Measurements from ENCODE around the gene CCL22.

The CCL22 gene

DNA sequence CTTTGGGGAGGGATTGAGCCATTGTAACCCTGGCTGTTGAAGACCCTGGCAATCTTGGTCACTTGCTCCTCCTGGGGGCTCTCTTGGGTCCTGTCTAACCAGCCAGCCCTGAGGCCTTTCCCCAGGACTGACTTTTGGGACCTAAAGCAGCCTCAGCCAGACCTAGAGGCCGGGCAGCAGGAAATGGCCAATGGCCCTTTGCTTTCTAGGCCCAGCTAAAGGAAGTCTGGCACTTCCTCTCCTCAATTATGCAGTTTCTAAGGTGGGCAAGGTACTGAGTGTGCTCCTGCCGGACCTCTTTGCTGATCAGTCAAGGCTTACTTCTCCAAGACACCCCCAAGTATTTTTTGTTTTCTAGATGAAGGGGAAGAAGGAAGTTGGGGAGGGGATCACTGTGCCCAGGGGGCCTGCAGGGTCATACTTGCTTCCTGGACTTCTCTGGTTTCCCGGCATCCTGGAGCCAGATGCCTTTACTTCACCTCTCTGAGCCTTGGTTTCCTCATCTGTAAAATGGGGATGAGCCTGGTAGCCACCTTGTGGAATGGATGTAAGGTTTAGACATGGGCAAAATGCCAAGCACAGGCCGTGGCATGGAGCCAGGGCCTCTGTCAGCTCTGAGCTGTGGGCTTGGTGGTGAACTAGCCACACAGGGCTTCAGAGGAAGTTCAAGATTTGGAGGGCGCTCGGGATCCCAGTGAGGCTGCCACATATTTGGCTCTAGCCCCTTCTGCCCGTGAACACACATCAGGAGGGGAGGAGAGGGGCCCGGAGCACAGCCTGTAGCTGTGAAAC lies 22.3 kb downstream of the CCL22 start:
- Mint-ChIP-seq H3K27ac (no peak overlapping the region), H3K4me3 (no peak overlapping the region), H3K27me3 (ENCODE audit: low read depth, poor library complexity) (peaks cover 12% of the 10 kb centered on the region), H3K4me1 (peaks cover 15% of the 10 kb centered on the region), H3K36me3 (ENCODE audit: low read depth) (no peaks in the 10 kb centered on the region), H3K9me3 (no peaks in the 10 kb centered on the region)
- TF ChIP-seq, protein P1, sequence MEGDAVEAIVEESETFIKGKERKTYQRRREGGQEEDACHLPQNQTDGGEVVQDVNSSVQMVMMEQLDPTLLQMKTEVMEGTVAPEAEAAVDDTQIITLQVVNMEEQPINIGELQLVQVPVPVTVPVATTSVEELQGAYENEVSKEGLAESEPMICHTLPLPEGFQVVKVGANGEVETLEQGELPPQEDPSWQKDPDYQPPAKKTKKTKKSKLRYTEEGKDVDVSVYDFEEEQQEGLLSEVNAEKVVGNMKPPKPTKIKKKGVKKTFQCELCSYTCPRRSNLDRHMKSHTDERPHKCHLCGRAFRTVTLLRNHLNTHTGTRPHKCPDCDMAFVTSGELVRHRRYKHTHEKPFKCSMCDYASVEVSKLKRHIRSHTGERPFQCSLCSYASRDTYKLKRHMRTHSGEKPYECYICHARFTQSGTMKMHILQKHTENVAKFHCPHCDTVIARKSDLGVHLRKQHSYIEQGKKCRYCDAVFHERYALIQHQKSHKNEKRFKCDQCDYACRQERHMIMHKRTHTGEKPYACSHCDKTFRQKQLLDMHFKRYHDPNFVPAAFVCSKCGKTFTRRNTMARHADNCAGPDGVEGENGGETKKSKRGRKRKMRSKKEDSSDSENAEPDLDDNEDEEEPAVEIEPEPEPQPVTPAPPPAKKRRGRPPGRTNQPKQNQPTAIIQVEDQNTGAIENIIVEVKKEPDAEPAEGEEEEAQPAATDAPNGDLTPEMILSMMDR (IDR thresholded peaks at IDR 0.05) = no peak
- no peak for DNase-seq

DNA sequence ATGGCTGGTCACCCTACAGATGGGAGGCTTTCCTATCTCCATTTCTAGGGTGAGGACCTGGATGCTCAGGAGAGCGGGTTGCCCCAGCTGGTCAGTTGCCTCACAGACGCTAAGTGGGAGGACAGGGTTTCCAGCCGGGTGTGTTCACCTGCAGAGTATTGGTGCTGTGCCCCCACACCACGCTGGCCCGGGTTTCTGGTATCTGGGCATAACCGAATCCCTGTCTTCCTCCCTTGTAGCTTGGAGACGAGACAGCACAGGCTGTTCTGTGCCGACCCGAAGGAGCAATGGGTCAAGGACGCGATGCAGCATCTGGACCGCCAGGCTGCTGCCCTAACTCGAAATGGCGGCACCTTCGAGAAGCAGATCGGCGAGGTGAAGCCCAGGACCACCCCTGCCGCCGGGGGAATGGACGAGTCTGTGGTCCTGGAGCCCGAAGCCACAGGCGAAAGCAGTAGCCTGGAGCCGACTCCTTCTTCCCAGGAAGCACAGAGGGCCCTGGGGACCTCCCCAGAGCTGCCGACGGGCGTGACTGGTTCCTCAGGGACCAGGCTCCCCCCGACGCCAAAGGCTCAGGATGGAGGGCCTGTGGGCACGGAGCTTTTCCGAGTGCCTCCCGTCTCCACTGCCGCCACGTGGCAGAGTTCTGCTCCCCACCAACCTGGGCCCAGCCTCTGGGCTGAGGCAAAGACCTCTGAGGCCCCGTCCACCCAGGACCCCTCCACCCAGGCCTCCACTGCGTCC lies 23.4 kb downstream of the CCL22 start:
- H3K36me3 Mint-ChIP-seq (ENCODE audit: low read depth) = no peaks in the 10 kb centered on the region
- TF ChIP-seq, protein P1 (IDR thresholded peaks at IDR 0.05) = no peak
- DNase-seq = no peak
- no peaks in the 10 kb centered on the region for H3K9me3 Mint-ChIP-seq
- peaks cover 20% of the 10 kb centered on the region for H3K4me1 Mint-ChIP-seq
- H3K27ac Mint-ChIP-seq = no peak overlapping the region
- H3K4me3 Mint-ChIP-seq = no peak overlapping the region
- H3K27me3 Mint-ChIP-seq (ENCODE audit: low read depth, poor library complexity) = peaks cover 7% of the 10 kb centered on the region

DNA sequence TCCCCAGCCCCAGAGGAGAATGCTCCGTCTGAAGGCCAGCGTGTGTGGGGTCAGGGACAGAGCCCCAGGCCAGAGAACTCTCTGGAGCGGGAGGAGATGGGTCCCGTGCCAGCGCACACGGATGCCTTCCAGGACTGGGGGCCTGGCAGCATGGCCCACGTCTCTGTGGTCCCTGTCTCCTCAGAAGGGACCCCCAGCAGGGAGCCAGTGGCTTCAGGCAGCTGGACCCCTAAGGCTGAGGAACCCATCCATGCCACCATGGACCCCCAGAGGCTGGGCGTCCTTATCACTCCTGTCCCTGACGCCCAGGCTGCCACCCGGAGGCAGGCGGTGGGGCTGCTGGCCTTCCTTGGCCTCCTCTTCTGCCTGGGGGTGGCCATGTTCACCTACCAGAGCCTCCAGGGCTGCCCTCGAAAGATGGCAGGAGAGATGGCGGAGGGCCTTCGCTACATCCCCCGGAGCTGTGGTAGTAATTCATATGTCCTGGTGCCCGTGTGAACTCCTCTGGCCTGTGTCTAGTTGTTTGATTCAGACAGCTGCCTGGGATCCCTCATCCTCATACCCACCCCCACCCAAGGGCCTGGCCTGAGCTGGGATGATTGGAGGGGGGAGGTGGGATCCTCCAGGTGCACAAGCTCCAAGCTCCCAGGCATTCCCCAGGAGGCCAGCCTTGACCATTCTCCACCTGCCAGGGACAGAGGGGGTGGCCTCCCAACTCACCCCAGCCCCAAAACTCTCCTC lies 24.1 kb downstream of the CCL22 start:
- DNase-seq = no peak
- H3K27ac Mint-ChIP-seq = no peak overlapping the region
- TF ChIP-seq, protein P1 (IDR thresholded peaks at IDR 0.05) = no peak
- H3K27me3 Mint-ChIP-seq (ENCODE audit: low read depth, poor library complexity) = peaks cover 3% of the 10 kb centered on the region
- no peak overlapping the region for H3K4me3 Mint-ChIP-seq
- no peaks in the 10 kb centered on the region for H3K9me3 Mint-ChIP-seq
- H3K4me1 Mint-ChIP-seq = peaks cover 15% of the 10 kb centered on the region
- H3K36me3 Mint-ChIP-seq (ENCODE audit: low read depth) = no peaks in the 10 kb centered on the region

DNA sequence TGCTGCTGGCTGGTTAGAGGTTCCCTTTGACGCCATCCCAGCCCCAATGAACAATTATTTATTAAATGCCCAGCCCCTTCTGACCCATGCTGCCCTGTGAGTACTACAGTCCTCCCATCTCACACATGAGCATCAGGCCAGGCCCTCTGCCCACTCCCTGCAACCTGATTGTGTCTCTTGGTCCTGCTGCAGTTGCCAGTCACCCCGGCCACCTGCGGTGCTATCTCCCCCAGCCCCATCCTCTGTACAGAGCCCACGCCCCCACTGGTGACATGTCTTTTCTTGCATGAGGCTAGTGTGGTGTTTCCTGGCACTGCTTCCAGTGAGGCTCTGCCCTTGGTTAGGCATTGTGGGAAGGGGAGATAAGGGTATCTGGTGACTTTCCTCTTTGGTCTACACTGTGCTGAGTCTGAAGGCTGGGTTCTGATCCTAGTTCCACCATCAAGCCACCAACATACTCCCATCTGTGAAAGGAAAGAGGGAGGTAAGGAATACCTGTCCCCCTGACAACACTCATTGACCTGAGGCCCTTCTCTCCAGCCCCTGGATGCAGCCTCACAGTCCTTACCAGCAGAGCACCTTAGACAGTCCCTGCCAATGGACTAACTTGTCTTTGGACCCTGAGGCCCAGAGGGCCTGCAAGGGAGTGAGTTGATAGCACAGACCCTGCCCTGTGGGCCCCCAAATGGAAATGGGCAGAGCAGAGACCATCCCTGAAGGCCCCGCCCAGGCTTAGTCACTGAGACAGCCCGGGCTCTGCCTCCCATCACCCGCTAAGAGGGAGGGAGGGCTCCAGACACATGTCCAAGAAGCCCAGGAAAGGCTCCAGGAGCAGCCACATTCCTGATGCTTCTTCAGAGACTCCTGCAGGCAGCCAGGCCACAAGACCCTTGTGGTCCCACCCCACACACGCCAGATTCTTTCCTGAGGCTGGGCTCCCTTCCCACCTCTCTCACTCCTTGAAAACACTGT lies 25.0 kb downstream of the CCL22 start:
- peaks cover 3% of the 10 kb centered on the region for H3K27me3 Mint-ChIP-seq (ENCODE audit: low read depth, poor library complexity)
- peaks cover 10% of the 10 kb centered on the region for H3K4me1 Mint-ChIP-seq
- no peaks in the 10 kb centered on the region for H3K36me3 Mint-ChIP-seq (ENCODE audit: low read depth)
- no peaks in the 10 kb centered on the region for H3K9me3 Mint-ChIP-seq
- TF ChIP-seq, protein P1 (IDR thresholded peaks at IDR 0.05) = no peak
- DNase-seq = no peak
- H3K27ac Mint-ChIP-seq = no peak overlapping the region
- H3K4me3 Mint-ChIP-seq = no peak overlapping the region
